Hematopoietic multipotent progenitor cell treated with erythropoietin and hydrocortisone succinate and interleukin-3 and kit ligand, for 15 days (in vitro differentiated cells): ENCODE measurements around the gene SLC47A2.
"Not testable (repeated sequence)": the region's sequence is repeated elsewhere in the genome, so short reads cannot be mapped to it uniquely, and the experiment has no call there.

Source experiments
- DNase-seq: peaks from one replicate; pipeline ENCODE4 v3.0.0-alpha.2; 2015; ENCODE audit warnings: low spot score

SLC47A2 gene, protein sequence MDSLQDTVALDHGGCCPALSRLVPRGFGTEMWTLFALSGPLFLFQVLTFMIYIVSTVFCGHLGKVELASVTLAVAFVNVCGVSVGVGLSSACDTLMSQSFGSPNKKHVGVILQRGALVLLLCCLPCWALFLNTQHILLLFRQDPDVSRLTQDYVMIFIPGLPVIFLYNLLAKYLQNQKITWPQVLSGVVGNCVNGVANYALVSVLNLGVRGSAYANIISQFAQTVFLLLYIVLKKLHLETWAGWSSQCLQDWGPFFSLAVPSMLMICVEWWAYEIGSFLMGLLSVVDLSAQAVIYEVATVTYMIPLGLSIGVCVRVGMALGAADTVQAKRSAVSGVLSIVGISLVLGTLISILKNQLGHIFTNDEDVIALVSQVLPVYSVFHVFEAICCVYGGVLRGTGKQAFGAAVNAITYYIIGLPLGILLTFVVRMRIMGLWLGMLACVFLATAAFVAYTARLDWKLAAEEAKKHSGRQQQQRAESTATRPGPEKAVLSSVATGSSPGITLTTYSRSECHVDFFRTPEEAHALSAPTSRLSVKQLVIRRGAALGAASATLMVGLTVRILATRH

GRCh38 chr17:19716108-19717030 is at the start of gene SLC47A2:
TSS of gene SLC47A2 (minus strand) at chr17:19716584. CDS start at chr17:19716555, 29 bp downstream.
- DNase-seq = no peak

- no peak for DNase-seq
Observed at GRCh38 chr17:19766016-19766415, 49.6 kb upstream of the SLC47A2 start.

- not testable (repeated sequence) for DNase-seq
Observed at GRCh38 chr17:19763991-19764390, 47.6 kb upstream of the SLC47A2 start.

GRCh38 chr17:19763416-19763815 is 47.0 kb upstream of the SLC47A2 start:
- DNase-seq = no peak

GRCh38 chr17:19762515-19762961 is 46.2 kb upstream of the SLC47A2 start:
- DNase-seq = no peak

DNA sequence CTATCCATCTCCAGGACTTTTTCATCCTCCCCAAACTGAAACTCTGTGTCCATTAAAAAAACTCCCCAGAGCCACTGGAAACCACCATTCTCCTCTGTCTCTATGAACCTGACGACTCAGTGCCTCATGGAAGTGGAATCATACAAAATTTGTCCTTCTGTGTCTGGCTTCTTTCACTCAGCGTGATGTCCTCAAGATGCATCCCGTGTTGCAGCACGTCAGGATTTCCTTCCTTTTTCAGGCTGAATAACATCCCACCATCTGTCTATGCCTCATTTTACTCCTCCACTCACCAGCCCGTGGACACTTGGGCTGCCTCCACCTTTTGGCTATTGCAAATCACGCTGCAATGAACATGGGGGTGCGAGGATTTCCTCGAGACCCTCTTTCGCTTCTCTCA is 44.4 kb upstream of the SLC47A2 start:
- DNase-seq = no peak

DNA sequence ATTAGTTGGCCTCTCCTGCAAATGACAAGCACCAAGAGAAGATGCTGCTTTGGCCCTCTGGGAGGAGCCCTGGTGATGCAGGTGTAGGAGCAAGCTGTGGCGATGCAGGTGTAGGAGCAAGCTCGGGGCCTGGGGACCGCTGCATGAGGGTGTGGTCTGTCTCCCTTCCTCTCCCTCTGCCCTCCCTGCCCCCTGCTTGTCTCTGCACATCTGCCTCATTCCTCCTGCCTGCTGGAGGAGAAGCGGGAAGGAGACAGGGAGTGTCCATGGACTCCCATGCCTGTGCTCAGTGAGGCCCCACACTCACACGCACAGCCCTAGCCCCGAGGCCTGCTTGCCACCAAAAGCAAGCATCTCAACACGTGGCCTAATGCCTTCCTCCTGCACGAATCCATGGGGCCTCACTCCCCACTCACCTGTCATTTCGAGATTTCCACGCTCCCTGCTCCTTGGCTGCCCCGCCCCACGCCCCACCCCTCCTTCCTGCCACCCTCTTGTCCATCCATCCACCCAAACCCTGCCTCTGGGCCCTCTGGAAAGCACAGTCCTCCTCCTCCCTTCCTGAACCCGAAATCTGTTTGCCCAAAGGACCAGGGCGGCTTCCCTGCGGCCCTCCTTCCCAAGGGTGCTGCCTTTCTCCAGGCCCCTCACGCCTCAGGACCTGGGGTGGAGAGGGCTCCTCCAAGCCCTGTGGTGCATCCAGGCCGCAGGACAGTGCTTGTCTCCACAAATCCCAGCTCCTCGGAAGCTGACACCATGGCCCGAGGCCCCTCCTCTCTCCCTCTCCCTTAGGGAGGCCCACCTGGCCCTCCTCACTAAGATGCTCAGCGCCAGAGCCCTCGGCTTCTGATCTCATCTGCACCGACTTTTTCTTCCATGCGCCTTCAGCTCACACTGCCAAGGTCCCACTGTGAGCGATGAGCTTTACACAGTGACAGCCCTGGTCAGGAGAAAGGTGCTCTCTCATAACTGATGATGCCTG is 43.5 kb upstream of the SLC47A2 start:
- DNase-seq = no peak

- DNase-seq = no peak
Observed at GRCh38 chr17:19757536-19758180, 41.3 kb upstream of the SLC47A2 start.

DNA sequence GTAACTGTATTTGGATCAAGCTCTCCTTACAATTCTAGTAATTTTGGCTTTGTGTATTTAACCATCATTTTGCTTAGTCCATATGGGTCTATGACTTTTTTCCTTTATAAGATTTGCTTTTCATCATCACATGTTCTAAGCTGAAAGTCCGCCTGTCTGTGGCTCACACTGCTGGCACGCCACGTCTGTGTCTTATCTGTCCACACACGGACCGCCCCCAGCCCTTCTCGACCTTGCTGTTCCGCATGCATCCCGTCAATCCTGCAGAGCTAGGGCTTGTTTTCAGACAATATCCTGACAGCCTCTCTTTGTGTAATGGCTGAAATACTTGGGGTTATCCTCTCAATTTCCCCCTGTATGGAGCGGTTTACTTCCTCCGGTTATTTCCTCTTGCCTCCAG is 40.2 kb upstream of the SLC47A2 start:
- no peak for DNase-seq

DNA sequence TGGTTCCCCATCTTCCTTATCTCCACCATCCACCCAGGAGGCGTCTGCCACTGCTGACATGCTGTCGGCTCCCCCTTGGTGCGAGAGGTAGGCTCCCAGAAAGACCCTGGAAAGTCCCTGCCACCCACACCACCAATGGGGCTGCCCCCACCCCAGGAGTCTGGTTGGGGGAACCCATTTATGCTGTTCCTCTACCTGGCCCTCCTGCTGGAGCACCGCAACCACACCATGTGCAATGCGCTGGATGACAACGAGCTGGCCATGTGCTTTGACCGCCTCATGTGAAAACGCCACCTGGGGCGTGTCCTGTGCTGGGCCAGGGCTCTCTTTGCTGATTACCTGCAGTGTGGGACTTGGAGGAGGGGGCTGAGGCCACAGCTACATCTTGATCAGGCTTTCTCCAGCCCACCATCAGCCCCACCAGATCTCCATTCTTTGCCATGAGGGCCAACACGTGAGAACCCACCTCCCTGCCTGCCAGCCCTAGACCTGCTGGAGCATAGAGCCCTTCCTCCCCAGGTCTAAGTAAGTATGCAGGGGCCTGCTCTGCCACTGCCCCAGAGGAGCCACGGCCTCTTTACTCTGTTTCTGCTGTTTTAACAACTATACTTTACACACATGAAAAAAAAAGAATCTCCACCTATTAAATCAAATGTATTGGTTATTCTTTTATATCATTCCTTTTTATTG is 39.6 kb upstream of the SLC47A2 start:
- DNase-seq = no peak

DNA sequence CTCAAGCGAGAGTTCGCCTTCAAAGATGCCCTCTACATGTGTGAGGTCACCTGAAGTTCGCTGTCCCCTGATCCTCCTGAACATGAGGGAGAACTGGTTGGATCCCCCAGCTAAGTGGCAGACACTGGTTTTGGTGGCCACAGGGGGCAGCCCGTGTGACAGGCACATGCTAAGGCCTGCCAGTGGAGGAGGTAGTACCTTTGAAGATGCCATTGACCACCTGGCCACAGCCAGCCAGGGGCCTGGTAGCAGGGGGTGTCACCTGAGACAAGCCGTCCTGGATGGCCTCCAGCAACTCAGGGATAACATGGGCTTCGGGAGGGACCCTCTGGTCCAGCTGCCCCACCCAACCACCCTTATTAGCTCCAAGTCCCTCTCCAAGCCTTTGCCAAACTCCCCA is 39.0 kb upstream of the SLC47A2 start:
- no peak for DNase-seq

DNA sequence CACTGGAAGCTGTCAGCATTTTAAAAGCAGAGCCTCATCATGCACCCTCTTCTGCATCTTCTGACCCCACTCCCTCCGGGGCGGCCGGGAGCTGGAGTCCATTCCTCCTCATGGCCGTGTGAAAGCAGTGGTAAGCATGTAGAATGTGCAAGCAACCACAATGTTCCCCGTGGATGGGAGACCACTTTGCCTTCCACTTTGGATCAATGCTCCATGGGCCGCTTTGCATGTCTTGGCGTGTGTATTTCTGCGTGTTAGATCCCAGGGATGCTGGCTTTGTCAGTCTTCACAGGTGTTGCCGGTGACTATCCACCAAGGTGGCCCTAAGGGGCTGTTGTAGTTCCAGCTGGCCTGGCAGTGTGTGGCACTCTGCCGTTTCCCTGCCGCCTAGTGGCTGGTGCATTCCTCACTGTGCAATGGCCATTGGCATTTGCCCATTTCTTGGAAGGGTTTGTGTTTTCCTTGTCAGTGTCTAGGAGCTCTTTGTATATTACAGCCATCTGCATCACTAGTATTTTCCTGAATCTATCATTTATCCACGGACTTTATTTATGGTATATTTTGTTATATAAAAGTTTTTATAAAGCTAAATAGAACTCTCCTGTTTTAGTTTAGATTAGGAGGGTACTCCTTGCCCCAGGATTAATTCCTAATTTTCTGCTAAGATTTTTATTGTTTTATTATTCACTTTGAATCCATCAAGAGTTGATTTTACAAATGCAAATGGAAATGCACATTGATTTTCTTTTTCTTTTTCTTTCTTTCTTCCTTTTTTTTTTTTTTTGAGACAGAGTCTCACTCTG is 37.5 kb upstream of the SLC47A2 start:
- no peak for DNase-seq

GRCh38 chr17:19753051-19753509 is 36.7 kb upstream of the SLC47A2 start:
- peak; percentile 69 for DNase-seq

- DNase-seq = no peak
Observed at GRCh38 chr17:19752216-19753050, 36.0 kb upstream of the SLC47A2 start.

- no peak for DNase-seq
Observed at GRCh38 chr17:19750835-19751234, 34.5 kb upstream of the SLC47A2 start.

GRCh38 chr17:19750020-19750572 is 33.7 kb upstream of the SLC47A2 start:
- DNase-seq = no peak

- DNase-seq = no peak
Observed at GRCh38 chr17:19748807-19749193, 32.4 kb upstream of the SLC47A2 start.
